Measurements from ENCODE around the gene RANBP1. TPM values are rescaled to one million over a fixed set of nuclear protein-coding genes. Genes with fewer than 3 reads are reported as not detected.

Gene RANBP1
- total and polyA plus RNA-seq, 9 of the 15 experiments (the other 6 are each of a cell fraction or from before 2014, with no cell fraction given): 162 to 2,891 (median 1,289) TPM

DNA sequence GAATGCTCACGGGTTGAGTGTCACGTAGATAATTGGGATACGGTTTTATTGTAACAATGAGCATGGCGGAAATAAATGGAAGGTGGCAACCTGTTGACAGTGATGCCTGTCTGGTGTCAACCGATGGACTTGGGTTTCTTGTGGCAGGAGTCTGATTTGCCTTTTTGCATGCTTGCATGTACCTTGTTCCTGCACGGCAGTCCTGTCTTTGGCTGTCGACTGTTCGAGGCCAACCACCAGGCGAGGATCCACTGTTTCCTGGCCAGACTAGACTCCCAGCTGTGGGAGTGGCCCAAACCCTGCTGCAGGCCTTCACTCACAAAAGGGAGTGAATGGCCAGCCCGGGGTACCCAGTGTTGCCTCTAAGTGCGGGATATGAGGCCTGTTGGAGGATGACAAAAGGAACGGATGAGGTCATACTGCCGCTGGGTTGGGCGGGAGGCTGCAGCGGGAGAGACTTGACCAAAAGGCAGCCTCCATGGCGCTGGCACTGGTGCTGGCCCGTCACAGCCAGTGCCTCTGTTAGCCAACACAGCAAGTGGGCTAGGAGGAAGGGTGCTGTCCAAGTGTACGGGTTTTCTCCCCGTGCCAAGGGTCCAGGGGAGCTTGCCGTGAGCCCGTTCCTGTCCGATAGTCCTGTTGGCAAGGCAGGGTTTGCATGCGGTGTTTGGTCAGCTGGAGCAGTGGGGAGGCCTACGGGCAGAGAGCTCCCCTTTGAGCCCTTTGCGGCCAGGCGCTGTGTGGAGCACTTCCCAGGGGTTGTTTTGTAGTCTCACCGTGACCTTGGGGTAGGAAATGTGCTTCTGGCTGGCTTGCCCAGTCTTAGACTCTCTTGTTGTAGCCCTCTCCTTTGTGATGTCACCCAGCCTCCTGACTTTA, 34.9 kb upstream of the RANBP1 start (continued):
- TF ChIP-seq, protein P1, sequence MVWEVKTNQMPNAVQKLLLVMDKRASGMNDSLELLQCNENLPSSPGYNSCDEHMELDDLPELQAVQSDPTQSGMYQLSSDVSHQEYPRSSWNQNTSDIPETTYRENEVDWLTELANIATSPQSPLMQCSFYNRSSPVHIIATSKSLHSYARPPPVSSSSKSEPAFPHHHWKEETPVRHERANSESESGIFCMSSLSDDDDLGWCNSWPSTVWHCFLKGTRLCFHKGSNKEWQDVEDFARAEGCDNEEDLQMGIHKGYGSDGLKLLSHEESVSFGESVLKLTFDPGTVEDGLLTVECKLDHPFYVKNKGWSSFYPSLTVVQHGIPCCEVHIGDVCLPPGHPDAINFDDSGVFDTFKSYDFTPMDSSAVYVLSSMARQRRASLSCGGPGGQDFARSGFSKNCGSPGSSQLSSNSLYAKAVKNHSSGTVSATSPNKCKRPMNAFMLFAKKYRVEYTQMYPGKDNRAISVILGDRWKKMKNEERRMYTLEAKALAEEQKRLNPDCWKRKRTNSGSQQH (CRISPR knock-in tag; IDR thresholded peaks at IDR 0.05): peak; percentile 92
- TF ChIP-seq, protein P2, sequence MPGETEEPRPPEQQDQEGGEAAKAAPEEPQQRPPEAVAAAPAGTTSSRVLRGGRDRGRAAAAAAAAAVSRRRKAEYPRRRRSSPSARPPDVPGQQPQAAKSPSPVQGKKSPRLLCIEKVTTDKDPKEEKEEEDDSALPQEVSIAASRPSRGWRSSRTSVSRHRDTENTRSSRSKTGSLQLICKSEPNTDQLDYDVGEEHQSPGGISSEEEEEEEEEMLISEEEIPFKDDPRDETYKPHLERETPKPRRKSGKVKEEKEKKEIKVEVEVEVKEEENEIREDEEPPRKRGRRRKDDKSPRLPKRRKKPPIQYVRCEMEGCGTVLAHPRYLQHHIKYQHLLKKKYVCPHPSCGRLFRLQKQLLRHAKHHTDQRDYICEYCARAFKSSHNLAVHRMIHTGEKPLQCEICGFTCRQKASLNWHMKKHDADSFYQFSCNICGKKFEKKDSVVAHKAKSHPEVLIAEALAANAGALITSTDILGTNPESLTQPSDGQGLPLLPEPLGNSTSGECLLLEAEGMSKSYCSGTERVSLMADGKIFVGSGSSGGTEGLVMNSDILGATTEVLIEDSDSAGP (CRISPR knock-in tag; IDR thresholded peaks at IDR 0.05): no peak
- TF ChIP-seq, protein P3, sequence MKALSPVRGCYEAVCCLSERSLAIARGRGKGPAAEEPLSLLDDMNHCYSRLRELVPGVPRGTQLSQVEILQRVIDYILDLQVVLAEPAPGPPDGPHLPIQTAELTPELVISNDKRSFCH (CRISPR knock-in tag; IDR thresholded peaks at IDR 0.05): no peak
- TF ChIP-seq, protein P3 (tag; IDR thresholded peaks at IDR 0.05): no peak
- TF ChIP-seq ETV1 (tag; conservative IDR thresholded peaks at IDR 0.05; ENCODE audit: low read depth) (no peak), ZNF699 (CRISPR knock-in tag; IDR thresholded peaks at IDR 0.05; ENCODE audit: insufficient replicate concordance) (no peak), PTTG1 (tag; IDR thresholded peaks at IDR 0.05; ENCODE audit: low read depth) (no peak), YBX1 (IDR thresholded peaks at IDR 0.05) (no peak), CEBPB (tag; IDR thresholded peaks at IDR 0.05) (no peak), KDM5B (IDR thresholded peaks at IDR 0.05; ENCODE audit: insufficient replicate concordance, low read depth, low read length) (peak; percentile 79), ERF (CRISPR knock-in tag; IDR thresholded peaks at IDR 0.05) (peak; percentile 97), C11orf30 (IDR thresholded peaks at IDR 0.05; ENCODE audit: low read depth) (no peak), PHB2 (IDR thresholded peaks at IDR 0.05; ENCODE audit: low read depth) (no peak), PRMT5 (CRISPR knock-in tag; IDR thresholded peaks at IDR 0.05) (no peak), ZNF445 (CRISPR knock-in tag; IDR thresholded peaks at IDR 0.05; ENCODE audit: low read depth) (0 out of 2 replicates have a peak, but pooled peaks have one; percentile 8), BRD4 (IDR thresholded peaks at IDR 0.05) (peak; percentile 76; the same call in 1 of the 2 replicates), DPF2 (IDR thresholded peaks at IDR 0.05) (no peak), NCOA2 (IDR thresholded peaks at IDR 0.05; ENCODE audit: partially characterized antibody in 2 of 2) (no peak), JUNB (CRISPR knock-in tag; conservative IDR thresholded peaks at IDR 0.05) (0 out of 2 replicates have a peak, but pooled peaks have one; percentile 34), HSF4 (CRISPR knock-in tag; IDR thresholded peaks at IDR 0.05; ENCODE audit: borderline replicate concordance) (0 out of 2 replicates have a peak, but pooled peaks have one; percentile 72)
- TF ChIP-seq, protein P4, sequence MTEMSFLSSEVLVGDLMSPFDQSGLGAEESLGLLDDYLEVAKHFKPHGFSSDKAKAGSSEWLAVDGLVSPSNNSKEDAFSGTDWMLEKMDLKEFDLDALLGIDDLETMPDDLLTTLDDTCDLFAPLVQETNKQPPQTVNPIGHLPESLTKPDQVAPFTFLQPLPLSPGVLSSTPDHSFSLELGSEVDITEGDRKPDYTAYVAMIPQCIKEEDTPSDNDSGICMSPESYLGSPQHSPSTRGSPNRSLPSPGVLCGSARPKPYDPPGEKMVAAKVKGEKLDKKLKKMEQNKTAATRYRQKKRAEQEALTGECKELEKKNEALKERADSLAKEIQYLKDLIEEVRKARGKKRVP (CRISPR knock-in tag; IDR thresholded peaks at IDR 0.05): no peak; the same call in none of the 2 replicates
- TF ChIP-seq, protein P5, sequence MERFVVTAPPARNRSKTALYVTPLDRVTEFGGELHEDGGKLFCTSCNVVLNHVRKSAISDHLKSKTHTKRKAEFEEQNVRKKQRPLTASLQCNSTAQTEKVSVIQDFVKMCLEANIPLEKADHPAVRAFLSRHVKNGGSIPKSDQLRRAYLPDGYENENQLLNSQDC (CRISPR knock-in tag; IDR thresholded peaks at IDR 0.05): 0 out of 2 replicates have a peak, but pooled peaks have one; percentile 82
- TF ChIP-seq, protein P6, sequence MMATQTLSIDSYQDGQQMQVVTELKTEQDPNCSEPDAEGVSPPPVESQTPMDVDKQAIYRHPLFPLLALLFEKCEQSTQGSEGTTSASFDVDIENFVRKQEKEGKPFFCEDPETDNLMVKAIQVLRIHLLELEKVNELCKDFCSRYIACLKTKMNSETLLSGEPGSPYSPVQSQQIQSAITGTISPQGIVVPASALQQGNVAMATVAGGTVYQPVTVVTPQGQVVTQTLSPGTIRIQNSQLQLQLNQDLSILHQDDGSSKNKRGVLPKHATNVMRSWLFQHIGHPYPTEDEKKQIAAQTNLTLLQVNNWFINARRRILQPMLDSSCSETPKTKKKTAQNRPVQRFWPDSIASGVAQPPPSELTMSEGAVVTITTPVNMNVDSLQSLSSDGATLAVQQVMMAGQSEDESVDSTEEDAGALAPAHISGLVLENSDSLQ (IDR thresholded peaks at IDR 0.05): no peak

Measured in K562 (cell line).